Activated T-cell treated with anti-CD3 and anti-CD28 coated beads for 1 hour (primary cell): ENCODE results near the gene SSR3.
"Not testable (repeated sequence)": the region's sequence is repeated elsewhere in the genome, so short reads cannot be mapped to it uniquely, and the experiment has no call there.

Experiments used
- DNase-seq: peaks from one replicate; pipeline ENCODE4 v3.0.0-alpha.2; 2020; ENCODE audit warnings: low read depth

The SSR3 gene

DNA sequence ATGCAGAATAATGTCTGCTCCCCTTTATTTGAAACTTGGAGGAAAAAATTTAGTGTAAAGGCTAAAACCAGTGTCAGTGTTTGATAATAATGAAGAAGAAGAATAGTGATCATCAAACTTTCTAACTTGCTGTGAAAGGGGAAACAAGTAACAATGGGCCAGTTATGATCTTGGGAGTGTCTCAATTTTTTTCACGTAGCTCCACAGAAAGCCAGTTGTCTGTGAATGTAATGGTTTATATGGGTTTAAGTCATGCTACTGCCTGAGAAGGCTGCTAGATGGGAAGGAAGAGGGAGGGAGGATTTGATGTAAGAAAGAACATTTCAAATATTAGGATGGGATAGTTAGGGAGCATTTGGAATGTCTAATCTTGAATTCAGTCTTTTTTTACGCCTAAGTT lies 21.1 kb upstream of the SSR3 start:
- DNase-seq: no peak

DNA sequence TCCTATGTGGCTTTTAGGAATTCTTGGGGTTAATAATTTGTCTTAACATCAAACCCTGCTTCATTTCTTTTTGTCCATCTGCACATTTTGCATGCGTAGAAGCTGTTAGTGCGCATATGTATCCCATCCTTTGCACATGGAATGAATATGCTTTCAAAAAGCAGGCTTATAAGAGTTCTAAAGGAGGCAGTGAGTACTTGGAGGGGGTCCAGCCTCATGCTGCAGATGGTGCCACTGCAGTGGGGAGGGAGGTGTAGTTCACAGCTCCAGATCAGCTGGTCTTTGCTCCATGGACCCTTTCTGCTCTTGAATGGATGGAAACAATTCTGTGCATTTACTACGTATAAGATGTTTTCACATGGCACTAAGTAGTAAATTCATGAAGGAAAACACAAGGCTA lies 20.7 kb upstream of the SSR3 start:
- DNase-seq: no peak

DNA sequence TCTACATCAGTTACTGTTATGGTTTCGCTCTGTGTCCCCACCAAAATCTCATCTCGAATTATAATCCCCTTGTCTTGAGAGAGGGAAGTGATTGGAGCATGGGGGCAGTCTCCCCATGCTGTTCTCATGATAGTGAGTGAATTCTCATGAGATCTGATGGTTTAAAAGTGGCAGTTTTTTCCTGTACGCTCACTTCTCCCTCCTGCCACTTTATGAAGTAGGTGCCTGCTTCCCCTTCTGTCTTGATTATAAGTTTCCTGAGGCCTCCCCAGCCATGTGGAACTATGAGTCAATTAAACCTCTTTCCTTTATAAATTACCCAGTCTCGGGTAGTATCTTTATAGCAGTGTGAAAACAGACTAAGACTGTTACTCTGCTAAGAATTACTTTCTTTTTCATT lies 15.0 kb upstream of the SSR3 start:
- not testable (repeated sequence) for DNase-seq

DNA sequence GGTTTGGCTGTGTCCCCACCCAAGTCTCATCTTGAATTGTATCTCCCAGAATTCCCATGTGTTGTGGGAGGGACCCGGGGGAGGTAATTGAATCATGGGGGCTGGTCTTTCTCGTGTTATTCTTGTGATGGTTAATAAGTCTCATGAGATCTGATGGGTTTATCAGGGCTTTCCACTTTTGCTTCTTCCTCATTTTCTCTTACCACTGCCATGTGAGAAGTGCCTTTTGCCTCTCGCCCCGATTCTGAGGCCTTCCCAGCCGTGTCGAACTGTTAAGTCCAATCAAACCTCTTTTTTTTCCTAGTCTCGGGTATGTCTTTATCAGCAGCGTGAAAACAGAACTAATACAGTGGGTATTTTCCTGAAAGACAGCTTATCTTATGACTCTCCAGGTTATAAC lies 14.1 kb upstream of the SSR3 start:
- not testable (repeated sequence) for DNase-seq

DNA sequence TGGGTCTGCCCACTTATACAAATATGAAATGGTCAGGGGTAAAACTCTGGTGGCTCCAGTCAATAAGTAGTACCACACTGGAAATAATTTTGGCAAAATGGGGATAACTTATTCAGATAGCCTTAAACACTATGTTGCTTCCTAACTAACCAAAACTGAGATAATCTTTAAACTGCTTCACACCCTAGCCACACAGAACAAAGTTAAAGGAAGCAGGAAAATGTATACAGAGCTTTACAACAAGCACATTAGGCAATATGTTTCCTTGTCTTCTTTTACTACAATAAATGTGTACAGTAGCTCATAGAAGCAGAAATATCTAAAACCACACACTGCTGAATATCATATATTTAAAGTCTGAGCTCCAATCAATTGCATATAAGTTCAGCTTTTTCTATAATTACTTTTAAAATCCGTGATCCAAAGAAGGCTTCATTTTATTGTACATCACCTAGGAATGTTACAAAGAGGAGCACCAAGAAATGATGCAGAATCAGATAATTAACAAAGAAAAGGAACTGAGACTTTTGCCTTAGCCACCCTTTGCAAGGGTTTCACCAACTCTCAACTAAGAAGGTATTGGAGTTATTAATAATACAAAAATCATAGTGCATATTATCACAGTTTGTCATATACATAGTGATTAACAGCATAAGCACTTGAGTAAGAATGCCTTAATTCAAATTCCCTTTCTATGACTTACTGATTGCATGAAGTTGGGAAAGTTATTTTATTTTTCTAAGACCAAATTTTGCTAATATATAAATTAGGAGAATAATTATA lies 9.2 kb upstream of the SSR3 start:
- DNase-seq: no peak

DNA sequence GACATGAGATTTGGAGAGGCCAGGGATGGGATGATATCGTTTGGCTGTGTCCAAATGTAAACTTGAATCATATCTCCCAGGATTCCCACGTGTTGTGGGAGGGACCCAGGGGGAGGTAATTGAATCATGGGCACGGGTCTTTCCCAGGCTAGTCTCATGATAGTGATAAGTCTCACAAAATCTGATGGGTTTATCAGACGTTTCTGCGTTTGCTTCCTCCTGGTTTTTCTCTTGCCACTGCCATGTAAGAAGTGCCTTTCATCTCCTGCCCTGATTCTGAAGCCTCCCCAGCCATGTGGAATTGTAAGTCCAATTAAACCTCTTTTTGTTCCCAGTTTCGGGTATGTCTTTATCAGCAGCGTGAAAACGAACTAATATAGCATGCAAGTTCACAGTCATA lies 7.6 kb upstream of the SSR3 start:
- not testable (repeated sequence) for DNase-seq

DNA sequence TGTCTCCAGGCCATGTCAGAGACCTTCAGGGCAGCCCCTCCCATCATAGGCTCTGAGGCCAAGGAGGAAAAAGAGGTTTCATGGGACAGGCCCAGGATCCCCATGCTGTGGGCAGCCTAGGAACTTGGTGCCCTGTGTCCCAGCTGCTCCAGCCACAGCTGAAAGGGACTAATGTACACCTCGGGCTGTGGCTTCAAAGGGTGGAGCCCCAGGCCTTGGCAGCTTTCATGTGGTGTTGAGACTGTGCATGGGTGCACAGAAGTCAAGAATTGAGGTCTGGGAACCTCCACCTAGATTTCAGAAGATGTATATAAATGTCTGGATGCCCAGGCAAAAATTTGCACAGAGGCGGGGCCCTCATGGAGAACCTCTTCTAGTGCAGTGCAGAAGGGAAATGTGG lies 6.6 kb upstream of the SSR3 start:
- DNase-seq: no peak

DNA sequence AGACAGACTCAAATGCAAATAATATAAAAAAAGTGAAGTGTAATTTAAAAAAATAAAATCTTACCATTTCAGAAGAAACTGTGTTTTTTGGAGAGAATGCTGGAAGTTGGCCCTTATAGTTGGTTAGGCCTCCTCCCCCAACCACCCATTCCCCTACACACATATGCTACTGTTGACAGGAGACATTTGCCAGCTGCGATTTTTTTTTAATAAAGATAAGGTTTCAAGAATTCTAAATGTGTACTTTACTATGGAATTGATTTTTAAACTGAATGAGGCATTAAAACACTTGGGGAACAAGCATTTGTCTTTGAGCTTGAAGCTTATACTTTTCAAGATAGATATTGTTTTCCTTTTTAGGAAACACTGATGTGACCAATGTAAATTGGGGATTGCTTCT lies 4.4 kb upstream of the SSR3 start:
- no peak for DNase-seq

DNA sequence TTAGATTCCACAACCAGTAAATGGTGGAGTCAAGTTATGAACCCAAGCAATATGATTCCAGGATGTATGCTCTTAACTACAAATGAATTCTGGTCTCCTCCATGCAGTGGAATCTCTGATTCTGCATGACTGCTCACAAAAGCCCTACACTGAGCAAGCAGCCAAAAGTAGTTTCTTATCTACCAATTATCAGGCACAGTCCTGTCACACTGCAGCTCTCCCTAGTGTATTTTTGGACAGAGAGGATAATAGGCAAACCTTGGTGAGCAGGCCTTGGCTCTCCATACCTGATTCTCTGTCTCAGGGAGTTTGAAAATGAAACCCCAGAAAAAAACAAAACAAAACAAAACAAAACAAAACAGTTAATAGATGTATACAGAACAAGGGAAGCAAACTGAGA lies 3.5 kb upstream of the SSR3 start:
- no peak for DNase-seq

DNA sequence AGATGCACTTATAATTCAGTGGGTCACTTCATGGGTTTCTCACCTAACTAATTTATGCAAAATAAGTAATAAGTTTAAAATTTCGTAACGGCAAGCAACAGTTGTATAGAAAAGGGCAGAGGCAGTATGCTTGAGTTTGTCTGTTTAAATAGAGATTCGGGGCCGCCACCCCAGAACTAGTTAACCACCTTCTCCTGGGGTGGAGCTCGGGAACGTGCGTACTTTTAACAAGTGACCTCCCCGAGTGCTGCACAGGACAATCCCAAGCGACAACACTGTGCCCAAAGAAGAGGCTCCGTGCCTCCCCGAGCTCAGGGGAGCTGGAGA lies 439 bp downstream of the SSR3 start:
- DNase-seq: no peak

DNA sequence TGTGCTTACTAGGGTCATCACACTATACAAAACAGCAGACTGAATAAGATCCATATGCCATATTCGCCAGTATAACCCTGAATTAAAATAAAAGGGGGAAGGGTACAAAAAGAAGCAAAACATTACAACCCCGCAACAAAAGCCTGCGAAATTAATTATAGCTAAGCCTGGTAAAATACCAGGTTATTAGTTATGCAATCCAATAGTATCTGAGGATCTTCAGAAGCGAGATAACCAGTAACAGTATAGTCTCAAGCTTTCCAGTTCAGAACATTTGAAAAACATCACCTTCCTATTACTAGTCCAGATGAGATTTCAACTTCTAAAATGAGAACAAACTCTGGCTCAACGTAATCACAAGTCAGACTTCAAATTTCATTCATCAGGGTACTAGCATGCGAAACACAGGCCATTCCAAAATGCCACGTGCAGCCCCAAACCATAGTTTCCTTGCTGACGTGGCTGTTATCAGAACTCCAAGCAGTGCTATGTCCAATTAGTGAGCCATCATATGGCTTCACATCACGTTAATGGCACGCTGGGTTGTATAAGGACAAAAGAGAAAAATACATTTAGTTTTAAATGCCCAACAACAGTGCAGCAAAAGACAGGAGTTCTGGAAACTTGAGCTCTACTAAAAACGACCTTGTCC lies 1.1 kb downstream of the SSR3 start:
- no peak for DNase-seq

DNA sequence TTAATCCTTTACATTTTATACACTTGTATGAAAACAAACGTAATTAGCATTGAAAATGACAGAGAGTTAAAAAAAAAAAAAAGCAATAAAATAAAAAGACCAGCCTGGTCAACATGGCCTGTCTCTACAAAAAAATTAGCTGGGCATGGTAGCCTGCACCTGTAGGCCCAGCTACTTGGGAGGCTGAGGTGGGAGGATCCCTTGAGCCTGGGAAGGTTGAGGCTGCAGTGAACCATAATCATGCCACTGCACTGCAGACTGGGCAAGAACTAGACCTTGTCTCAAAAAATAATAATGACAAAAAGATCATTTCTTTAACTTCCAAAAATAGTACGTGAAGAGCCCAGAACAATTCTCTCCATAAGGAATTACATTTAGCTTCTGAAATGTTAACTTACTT lies 1.9 kb downstream of the SSR3 start:
- no peak for DNase-seq

DNA sequence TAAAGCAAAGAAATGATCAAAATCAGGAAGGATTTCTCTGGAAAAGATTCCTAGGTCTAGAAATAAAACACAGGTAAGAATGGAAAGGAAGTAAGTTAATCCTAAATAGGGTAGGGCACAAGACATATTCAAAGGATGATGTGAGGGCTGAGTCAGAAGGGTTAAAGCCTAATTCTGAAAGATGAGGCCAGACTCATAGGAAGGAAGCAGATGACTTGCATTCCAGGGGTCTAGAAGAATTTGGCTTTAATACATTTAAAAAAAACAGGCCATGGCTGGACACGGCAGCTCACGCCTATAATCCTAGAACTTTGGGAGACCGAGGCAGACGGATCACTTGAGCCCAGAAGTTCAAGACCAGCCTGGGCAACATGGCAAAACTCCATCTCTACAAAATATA lies 3.2 kb downstream of the SSR3 start:
- no peak for DNase-seq

DNA sequence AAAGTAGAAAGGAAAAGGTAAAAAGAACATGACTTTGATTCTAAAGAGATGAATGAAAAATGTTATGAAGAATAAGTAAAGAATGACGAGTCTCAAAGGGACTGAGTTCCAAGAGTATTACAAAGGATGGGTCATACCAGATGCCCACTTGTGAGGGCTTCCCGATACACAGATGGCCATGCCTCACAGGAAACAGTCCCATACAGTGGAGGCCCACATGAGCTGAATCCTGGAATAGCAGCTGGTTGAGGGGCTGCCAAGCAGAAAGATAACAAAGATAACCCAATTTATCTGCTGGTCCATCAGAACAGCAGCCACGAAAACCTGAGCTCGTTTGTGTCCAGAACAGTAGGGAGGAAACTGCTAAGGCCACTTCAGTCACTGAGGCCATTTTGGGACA lies 3.7 kb downstream of the SSR3 start:
- DNase-seq: no peak

DNA sequence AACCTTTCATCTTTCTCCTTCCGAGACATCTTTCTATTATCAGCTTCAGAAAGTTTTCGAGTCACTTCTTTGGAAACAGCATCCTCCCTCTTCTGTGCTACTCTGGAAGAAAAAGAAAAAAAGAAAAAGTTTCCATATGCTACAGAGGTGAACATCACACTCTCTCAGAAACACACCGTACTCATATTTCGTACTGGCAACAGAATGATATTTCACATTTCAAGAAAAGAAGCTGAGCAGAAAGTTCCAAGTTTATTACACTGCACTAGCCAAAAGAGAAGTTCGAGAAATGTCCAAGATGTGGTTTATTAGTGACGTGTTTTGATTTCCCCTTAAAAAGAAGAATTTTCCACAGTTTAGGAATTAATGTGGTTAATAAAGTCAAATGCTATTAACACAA lies 6.0 kb downstream of the SSR3 start:
- DNase-seq: no peak

DNA sequence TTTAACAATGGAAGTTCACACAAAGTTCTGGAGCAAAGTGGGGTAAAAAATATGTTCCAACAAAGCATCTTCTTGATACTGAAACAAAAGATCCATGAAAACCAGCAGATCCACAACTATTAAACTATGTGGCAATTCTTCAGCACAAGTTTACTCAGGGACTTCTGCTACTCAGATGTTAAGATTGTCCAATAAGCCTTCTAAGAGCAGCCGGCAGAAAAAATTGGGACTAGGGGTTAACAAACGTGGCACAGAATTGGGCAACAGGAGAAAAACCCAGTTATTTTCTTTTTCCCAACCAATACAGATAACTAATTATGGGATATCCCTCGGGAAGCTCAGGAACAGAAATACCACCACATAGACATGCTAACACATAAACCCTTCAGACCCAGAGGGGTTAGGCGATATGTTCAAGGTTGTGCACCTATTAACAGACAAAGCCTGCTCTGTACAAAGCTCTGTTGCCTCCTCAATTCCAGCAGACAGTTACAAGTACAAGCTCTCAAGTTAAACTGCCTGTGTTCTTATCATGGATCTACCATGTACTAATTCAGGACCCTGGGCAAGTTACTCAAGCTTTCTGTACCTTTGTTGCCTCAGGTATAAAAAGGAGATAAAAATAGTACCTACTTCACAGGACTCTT lies 6.8 kb downstream of the SSR3 start:
- DNase-seq: no peak

DNA sequence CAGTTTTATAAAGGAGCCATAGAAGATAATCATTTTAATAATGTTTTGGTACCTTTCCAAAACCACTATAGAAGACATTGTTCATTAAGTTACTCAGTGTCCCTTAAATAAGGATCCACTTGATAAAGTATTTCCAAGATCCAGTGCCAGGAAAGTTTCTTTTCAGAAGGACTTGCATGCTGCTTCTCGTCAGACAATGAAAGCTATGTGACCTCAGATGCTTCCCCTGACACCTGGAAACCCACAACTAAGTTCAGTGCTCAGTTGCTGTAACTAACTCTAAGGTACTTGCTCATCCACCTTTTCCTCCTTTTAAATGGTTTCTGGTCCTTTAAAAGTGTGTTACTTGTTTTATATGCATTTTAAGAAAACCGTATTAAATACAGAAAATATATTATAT lies 7.3 kb downstream of the SSR3 start:
- DNase-seq: no peak

DNA sequence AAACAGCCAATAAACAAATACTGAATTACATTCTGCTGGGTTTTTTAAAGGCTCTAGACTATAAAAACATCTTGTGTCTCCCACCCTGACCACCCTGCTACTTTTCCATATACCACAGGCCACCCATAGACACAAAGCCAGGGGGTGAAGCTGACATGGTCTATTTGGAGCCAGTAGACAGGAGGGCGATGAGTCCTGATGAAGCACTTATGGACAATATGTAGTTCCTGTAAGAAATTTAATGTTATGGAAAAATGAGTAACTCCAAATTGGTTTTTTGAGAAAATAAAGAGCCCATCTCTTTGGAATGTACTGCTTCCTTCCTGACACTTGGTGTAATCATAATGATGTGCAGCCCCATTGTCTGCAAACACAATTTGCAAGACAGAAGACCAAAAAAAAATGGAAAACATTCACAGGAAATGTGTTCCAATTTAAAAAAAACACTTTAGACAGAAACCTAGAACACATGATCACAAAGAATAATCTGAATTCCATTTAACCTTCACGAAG lies 11.8 kb downstream of the SSR3 start:
- no peak for DNase-seq

DNA sequence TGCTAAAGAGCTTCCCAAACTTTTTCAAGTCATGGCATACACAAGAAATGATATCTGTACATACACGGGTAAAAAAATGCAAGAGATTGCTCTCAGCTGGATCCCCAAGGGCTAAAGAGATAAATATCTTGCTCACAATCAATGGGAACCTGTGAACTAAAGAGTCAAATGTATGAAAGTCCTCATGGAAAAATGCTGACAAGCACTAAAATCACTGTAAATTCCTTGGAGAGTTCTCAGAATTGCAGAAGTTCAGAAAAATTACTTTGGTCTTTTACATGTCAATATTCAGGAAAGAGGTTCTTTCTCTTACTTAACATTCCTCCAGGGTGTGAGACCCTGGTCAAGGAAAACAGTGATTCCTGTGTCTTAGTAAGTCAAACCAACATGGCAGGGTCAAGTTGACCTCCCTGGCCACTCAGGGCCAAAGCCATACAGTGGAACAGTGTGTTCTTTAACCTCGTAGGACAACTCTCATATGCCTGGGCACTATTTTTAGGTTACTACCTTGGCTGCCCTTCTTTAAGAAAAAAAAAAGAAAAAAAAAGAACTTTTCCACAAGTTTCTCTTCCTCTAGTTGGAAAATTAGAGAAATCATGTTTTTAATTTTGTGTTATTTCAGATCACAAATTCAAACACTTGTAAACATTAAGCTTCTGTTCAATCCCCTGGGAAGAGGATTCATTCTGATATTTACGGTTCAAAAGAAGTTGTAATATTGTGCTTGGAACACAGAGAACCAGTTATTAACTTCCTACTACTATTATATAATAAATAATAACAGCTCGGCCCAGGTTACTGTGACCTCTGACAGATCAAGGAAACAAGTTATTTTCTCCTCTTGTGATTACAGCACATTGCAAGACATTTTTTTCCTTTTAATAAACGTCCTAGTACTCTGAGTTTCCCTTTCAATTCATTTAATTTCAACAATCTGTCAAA lies 12.5 kb downstream of the SSR3 start:
- no peak for DNase-seq

DNA sequence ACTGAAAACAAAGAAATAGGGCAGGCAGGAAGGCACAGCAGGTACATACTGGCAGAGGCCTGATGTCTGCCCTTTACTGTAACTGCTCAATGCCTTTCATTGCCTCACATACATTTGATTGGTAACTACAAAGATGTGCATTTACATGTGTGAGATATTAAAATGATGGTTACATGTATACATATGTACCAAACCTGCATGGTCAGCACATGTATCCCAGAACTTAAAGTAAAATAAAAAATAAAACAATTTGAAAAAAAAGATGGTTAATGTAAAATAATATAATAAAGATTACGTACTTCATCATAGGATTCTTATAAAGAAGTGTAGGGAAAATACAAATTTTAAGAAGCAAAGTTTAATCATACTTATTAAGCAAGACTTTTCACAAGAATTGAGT lies 15.1 kb downstream of the SSR3 start:
- no peak for DNase-seq

DNA sequence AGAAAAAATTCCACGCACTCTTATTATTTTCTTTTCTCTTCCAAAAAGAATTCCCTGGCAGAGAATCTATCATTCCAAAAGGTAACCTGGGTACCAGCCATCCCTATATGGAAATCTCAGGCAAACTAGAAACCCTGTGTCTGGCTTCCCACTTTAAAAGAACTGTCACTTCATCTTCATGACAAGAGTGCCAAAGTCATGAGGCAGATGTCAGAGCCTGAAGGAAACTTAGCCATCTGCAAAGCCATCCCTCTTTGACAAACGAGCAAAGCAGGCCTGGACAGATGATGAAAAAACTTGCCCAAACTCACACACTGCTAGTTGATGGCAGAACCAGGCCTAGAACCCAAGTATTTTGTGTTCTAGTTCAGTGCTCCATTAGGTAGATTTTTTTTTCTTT lies 15.9 kb downstream of the SSR3 start:
- DNase-seq: no peak
